Endothelial cell of umbilical vein (primary cell): ENCODE measurements around the gene MAP3K14. TPM values are rescaled to one million over a fixed set of nuclear protein-coding genes. Genes with fewer than 3 reads are reported as not detected.

Source experiments
- BruUV-seq: library from RNA; stranded (reverse); fragments of 400-500 nt; replicated peaks from 2 replicates; lab custom pipeline; 2021; lab: Mats Ljungman, UMichigan
- CTCF ChIA-PET: fragments of 300-600, 350-600 bp; sonication (Branson Sonifier 250); formaldehyde crosslinking; loops from one replicate; lab custom pipeline; 2021; ENCODE audit warnings: antibody characterized with exemption, inconsistent platforms; lab: Charles Lee
- POLR2A ChIA-PET: fragments of 300-600, 350-600 bp; sonication (Branson Sonifier 250); formaldehyde crosslinking; loops from one replicate; lab custom pipeline; 2021; ENCODE audit warnings: antibody characterized with exemption, inconsistent platforms; lab: Charles Lee
- DNase-seq: peaks from one replicate; pipeline ENCODE4 v3.0.0-alpha.2; 2011; ENCODE audit warnings: low read depth, low spot score
- FAIRE-seq: peaks from 2 replicates; lab custom pipeline; 2011; peaks lifted over from hg19 to GRCh38; lab: Jason Lieb, UNC
- H2AFZ ChIP-seq: 2 replicates; pipeline ENCODE4 v1.6.0; 2012; ENCODE audit warnings: low read depth, low read length, control low read depth, inconsistent platforms
- H3K27ac ChIP-seq: 2 replicates; pipeline ENCODE4 v1.5.1; 2011; ENCODE audit warnings: low read depth, mild to moderate bottlenecking, control low read depth, low read length, moderate library complexity; ENCODE audit not compliant: insufficient read depth
- H3K27me3 ChIP-seq, 2 experiments: 2 replicates each; pipeline versions ENCODE4 v1.6.0 to v1.6.1; 2011; ENCODE audit warnings: low read length in 2 of 2, mixed read lengths in 1 of 2; ENCODE audit not compliant: control insufficient read depth in 2 of 2, insufficient read depth in 2 of 2
- H3K36me3 ChIP-seq, 2 experiments: 2 replicates in 1 of 2; 3 replicates in 1 of 2; pipeline ENCODE4 v1.5.1; 2011; ENCODE audit warnings: low read length in 2 of 2, mild to moderate bottlenecking in 1 of 2, moderate library complexity in 1 of 2; ENCODE audit not compliant: control insufficient read depth in 2 of 2, insufficient read depth in 2 of 2; ENCODE audit errors: extremely low read depth in 1 of 2
- H3K4me1 ChIP-seq: 3 replicates; pipeline ENCODE4 v1.5.1; 2011; ENCODE audit warnings: mild to moderate bottlenecking, low read length; ENCODE audit not compliant: control insufficient read depth, insufficient read depth; ENCODE audit errors: extremely low read depth
- H3K4me2 ChIP-seq: 2 replicates; pipeline ENCODE4 v1.6.1; 2011; ENCODE audit warnings: low read length, control low read depth, mixed read lengths; ENCODE audit not compliant: insufficient read depth
- H3K4me3 ChIP-seq, 3 experiments: fragments of 200-600 bp in 1 of 3; sonication (generic), shearing (Covaris generic) in 1 of 3; replicated peaks in 1 of 3; 2 replicates each; pipeline ENCODE4 v1.5.1; 2011 to 2016; ENCODE audit warnings: control low read depth in 3 of 3, low read length in 3 of 3, mild to moderate bottlenecking in 2 of 3, inconsistent platforms in 1 of 3, low read depth in 1 of 3, moderate library complexity in 1 of 3; ENCODE audit not compliant: insufficient read depth in 1 of 3
- H3K79me2 ChIP-seq: 2 replicates; pipeline ENCODE4 v1.6.0; 2012; ENCODE audit warnings: low read length, inconsistent platforms; ENCODE audit not compliant: control insufficient read depth, insufficient read depth
- H3K9ac ChIP-seq: replicated peaks from 2 replicates; pipeline ENCODE3; 2011; ENCODE audit warnings: low read length, control low read depth; ENCODE audit not compliant: insufficient read depth; ENCODE audit errors: extremely low read depth
- H3K9me1 ChIP-seq: replicated peaks from 3 replicates; pipeline ENCODE4 v1.6.0; 2011; ENCODE audit warnings: mild to moderate bottlenecking, low read length; ENCODE audit not compliant: control insufficient read depth, insufficient read depth; ENCODE audit errors: extremely low read depth
- H3K9me3 ChIP-seq: replicated peaks from 2 replicates; pipeline ENCODE4 v1.5.1; 2012; ENCODE audit warnings: low read length, inconsistent platforms; ENCODE audit not compliant: control insufficient read depth, insufficient read depth
- H4K20me1 ChIP-seq: replicated peaks from 2 replicates; pipeline ENCODE3; 2011; ENCODE audit warnings: mild to moderate bottlenecking, low read length; ENCODE audit not compliant: control insufficient read depth, insufficient read depth; ENCODE audit errors: extremely low read depth
- EZH2 ChIP-seq: IDR thresholded peaks from 2 replicates; pipeline ENCODE4 v1.6.1; 2012; ENCODE audit warnings: borderline replicate concordance, low read depth, mild to moderate bottlenecking, moderate library complexity, low read length, inconsistent platforms; ENCODE audit not compliant: severe bottlenecking
- FOS ChIP-seq: IDR thresholded peaks from 2 replicates; pipeline ENCODE4 v1.6.1; 2011; ENCODE audit warnings: mild to moderate bottlenecking, low read length, moderate library complexity, borderline replicate concordance; ENCODE audit not compliant: insufficient read depth
- dilution Hi-C: fragments of 300-500 bp; cut with MboI; formaldehyde crosslinking; loops from one replicate; pipeline ENCODE4 v1.15.0; 2019; ENCODE audit warnings: low sequenced_read_pairs; ENCODE audit not compliant: extremely low pct_ligation_motif_present
- intact Hi-C: fragments of 100-400 bp; cut with micrococcal nuclease; formaldehyde crosslinking; loops from one replicate; pipeline ENCODE4 v1.10.0; 2022
- polyA plus RNA-seq, 4 experiments: library from polyadenylated mRNA; depleted of rRNA in 3 of 4; stranded (reverse) in 3 of 4; unstranded in 1 of 4; fragments of >200 nt; gene quantifications; 2 replicates each; pipeline versions ENCODE4 v1.2.1 to v1.2.3, GENCODE V29; 2011 to 2012; ENCODE audit warnings: missing spikeins in 1 of 4
- total RNA-seq: library from RNA; stranded (reverse); gene quantifications from 2 replicates; pipeline ENCODE4 v1.2.3, GENCODE V29; 2021
- TF ChIP-seq, protein P1 (sequence below): IDR thresholded peaks from 2 replicates; pipeline ENCODE4 v1.6.1; 2011; ENCODE audit not compliant: insufficient read depth, insufficient read length

Gene MAP3K14
- total and polyA plus RNA-seq, 2 donors (not counting 3 experiments of a cell fraction or from before 2014, with no cell fraction given): 5.4 to 9.8 TPM

DNA sequence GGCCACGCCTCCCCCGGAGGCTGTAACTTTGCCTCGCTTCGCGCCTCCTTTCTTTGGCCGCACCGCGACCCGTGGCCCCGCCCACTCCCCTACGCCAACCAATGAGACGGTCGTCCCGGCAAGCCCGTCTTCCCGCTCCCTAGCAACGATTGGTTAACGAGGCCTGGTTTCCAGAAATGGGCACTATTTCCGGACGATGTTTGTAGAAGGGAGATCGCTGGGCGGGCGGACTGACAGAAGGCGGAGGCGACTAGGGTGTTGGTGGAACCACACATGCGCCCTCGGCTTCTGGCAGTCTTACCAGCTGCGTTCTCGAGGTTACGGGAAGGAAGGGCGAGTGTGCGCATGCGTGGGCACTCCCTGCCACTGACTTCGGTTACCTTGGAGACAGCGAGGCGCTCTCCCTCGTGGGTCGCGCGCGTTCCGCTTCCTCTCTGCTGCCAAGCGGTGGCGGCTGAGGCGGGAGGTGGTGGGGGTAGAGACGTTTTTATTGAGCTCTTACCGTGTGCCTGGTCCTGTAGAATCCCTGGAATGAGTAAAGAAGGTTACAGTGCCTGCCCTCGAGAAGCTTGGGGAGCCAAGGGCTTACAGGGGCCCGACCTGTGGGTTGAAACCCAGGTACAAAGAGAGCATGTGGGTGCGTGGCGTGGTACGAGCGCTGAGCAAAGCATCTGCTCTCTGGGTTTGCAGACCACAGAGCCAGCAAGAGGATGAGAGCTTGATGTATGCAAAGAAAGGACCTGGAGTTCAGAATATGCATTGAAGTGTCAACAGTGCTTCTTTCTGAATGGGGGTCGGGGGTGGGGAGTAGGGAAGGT is 500 bp upstream of the MAP3K14 start:
- Histone ChIP-seq H3K36me3 (no peaks in the 10 kb centered on the region), H3K9me3 (no peaks in the 10 kb centered on the region), H2AFZ (peak overlapping the region; percentile 4), H3K27me3 (no peaks in the 10 kb centered on the region), H3K9me1 (no peaks in the 10 kb centered on the region), H3K79me2 (peaks cover 41% of the 10 kb centered on the region), H3K4me3 (peak overlapping the region in 2 of 3 experiments; percentile 1 to 34), H4K20me1 (no peaks in the 10 kb centered on the region), H3K4me1 (peaks cover 59% of the 10 kb centered on the region), H3K9ac (peak overlapping the region; percentile 37), H3K27ac (no peak overlapping the region), H3K4me2 (peak overlapping the region; percentile 56)
- TF ChIP-seq, protein P1, sequence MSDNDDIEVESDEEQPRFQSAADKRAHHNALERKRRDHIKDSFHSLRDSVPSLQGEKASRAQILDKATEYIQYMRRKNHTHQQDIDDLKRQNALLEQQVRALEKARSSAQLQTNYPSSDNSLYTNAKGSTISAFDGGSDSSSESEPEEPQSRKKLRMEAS: peak; percentile 92
- TF ChIP-seq FOS: no peak
- CTCF ChIA-PET: interaction anchor here (1.0 to 4.6 kb wide), 24 partner anchors 10 to 182 kb away, joined by 3 to 74 read pairs (median 6); partner anchors contain the start of genes ACBD4 and HEXIM1
- DNase-seq (peak; percentile 100), FAIRE-seq (peak; percentile 100)
- dilution Hi-C loops (no loop called here), intact Hi-C loops (loop anchor here (1.0 to 2.0 kb wide), 7 partner anchors 21 to 169 kb away; partner anchors contain the start of gene HEXIM1)
- no TSS peak for BruUV-seq
- POLR2A ChIA-PET: interaction anchor here (0.8 to 3.1 kb wide), 8 partner anchors 21 to 167 kb away, joined by 3 to 13 read pairs (median 6); no protein-coding TSS in a partner anchor

DNA sequence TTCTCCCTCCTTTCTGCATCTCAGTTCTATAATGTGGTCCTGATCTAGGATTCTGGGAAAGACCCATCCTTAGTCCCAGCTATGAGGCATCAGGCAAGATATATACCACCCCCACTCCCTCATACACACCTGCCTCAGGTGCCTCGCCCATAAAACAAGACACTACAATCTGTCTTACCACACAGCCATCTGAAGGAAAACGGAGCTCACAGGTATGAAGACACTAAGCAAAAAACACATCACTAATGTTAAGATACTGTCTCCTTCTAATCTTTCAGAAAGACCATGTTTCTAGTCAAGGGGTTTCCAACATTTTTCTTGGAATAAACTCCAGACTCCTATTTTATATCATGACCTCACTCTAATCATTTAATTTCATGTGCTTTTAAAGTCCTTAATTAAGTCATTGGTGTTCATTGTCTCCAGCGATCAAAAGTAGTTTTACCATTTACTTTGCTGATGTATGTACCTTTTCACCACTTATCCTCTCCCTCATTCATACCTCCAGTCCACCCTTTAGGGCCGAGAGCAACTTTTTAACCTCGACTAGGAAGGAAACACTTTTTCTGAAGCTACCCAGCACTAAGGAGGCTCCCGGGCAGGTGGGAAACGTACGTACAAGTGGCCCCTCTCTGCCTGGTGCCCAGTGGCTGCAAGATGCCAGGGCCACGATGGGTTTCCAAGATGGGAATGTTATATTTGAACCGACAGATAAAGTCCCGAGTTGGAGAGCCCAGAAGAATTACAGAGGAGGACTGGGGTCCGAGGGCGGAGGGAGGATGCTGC is 979 bp downstream of the MAP3K14 start:
- Histone ChIP-seq H4K20me1 (no peaks in the 10 kb centered on the region), H3K79me2 (peaks cover 54% of the 10 kb centered on the region), H3K4me2 (peak overlapping the region; percentile 97), H3K9ac (peak overlapping the region; percentile 71), H3K27ac (peak overlapping the region; percentile 69), H3K4me1 (peaks cover 47% of the 10 kb centered on the region), H3K27me3 (no peaks in the 10 kb centered on the region), H3K9me1 (no peaks in the 10 kb centered on the region), H2AFZ (peak overlapping the region; percentile 50), H3K9me3 (no peaks in the 10 kb centered on the region), H3K36me3 (peaks cover 0 to 2% of the 10 kb centered on the region in 2 experiments), H3K4me3 (peak overlapping the region; percentile 79 to 88 (median 85))
- ChIA-PET CTCF (interaction anchor here (0.7 to 4.6 kb wide), 17 partner anchors 9 to 167 kb away, joined by 3 to 74 read pairs (median 6); partner anchors contain the start of gene HEXIM1), POLR2A (interaction anchor here (1.4 to 3.1 kb wide), 4 partner anchors 22 to 166 kb away, joined by 5 to 13 read pairs (median 9); no protein-coding TSS in a partner anchor)
- dilution Hi-C loops: no loop called here
- no peak for TF ChIP-seq EZH2
- FAIRE-seq (peak; percentile 40), DNase-seq (no peak)
- intact Hi-C loops: loop anchor here (2.0 kb wide), 3 partner anchors 23 to 167 kb away; partner anchors contain the start of gene HEXIM1
- BruUV-seq: TSS peak; percentile 23
